Adrenal gland (tissue), 5 donors: ENCODE results near the gene DIAPH1.

ENCODE experiments used
- CTCF ChIP-seq, 6 experiments: fragments of 450-650 bp in 4 of 6; fragments of 200-600 bp in 2 of 6; sonication (generic) in 1 of 6; IDR thresholded peaks; 1 replicate in 5 of 6; 2 replicates in 1 of 6; pipeline versions ENCODE4 v1.5.1 to v1.8.0; 2016 to 2021; ENCODE audit warnings: antibody characterized with exemption in 6 of 6, mild to moderate bottlenecking in 2 of 6, moderate library complexity in 1 of 6
- POLR2A ChIP-seq, 2 donors: fragments of 450-650 bp; IDR thresholded peaks; one replicate each; pipeline ENCODE4 v1.6.1; 2017; ENCODE audit warnings: antibody characterized with exemption in 2 of 2, mild to moderate bottlenecking in 2 of 2, moderate library complexity in 1 of 2
- donor health status: DM: no; HTN: no; CAD: no.

GRCh38 chr5:141507387-141508091, 111.3 kb downstream of the DIAPH1 start:
- TF ChIP-seq CTCF (IDR thresholded peaks at IDR 0.05): no peak
- no peak for TF ChIP-seq POLR2A (IDR thresholded peaks at IDR 0.05)
